ENCODE measurements around the gene PTP4A2.

- TF ChIP-seq CTCF (IDR thresholded peaks at IDR 0.05) = no peak
- no peak for TF ChIP-seq POLR2A (IDR thresholded peaks at IDR 0.05)
These were observed 18.0 kb upstream of the PTP4A2 start for GRCh38 chr1:31955917-31956736.

Data from lower leg skin (tissue), 3 donors.